ENCODE results near the gene FBXW5.

Gene FBXW5

DNA sequence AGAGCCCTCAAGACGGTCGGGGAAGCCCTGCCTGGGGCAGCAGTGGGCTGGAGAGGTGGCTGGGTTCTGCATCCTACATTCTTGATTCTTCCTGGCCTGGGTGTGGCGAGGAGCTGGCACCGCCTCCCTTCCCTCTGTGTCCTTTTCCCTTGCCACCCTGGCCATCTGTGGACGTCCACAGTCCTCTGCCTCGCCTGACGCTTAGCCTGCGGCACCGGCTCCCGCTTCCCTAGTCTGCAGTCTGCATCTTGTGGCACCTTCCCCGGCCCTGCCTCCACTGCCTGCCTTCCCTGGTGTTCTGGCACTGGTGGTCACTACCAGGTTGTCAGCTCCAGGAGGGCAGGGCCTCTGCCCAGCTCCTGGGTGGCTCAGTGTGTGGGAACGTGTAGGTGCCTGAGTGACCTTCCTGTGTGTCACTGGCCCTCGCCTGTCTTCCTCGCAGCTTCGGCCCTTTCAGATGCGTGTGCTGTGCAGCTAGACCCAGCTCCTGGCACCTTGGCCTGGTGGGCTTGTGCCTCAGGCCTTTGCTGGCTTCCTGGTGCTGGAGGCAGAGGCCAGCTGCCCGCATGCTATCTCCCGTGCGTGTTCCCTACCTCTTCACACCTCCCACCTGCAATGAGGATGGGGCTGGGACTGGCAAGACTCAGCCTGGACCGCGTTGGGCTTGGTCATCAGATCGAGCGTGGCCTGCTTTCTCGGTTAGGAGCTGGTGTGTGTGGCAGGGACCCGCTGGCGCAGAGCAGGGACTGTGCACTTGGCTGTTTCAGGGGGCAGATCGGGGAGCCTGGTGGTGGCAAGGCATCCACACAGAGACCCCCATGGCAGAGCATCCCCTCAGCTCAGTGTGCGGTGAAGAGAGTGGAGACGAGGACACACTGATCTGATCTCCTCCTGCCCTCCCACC lies 37.3 kb downstream of the FBXW5 start:
- no peak for DNase-seq (ENCODE audit: low spot score)

- DNase-seq (ENCODE audit: low spot score): no peak
Observed at GRCh38 chr9:136906266-136906665, 38.3 kb downstream of the FBXW5 start.

DNA sequence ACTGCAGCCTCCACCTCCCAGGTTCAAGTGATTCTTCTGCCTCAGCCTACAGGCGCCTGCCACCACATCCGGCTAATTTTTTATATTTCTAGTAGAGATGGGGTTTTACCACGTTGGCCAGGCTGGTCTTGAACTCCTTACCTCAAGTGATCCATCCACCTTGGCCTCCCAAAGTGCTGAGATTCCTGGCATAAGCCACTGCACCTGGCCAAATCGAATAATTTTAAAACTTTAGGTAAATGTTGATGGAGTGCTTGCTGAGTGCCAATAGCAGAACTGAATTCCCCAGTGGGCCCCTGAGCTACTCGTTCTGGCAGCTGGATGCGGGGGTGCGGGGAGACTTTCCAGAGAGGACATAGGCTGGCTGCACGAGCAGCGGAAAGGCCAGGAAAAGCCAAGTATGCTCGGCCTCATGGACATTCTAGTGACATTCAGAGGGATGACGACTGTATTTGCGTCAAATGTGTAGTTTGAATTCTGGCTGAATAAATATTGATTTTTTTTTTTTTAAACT lies 41.4 kb downstream of the FBXW5 start:
- peak; percentile 28 for DNase-seq (ENCODE audit: low spot score)

DNA sequence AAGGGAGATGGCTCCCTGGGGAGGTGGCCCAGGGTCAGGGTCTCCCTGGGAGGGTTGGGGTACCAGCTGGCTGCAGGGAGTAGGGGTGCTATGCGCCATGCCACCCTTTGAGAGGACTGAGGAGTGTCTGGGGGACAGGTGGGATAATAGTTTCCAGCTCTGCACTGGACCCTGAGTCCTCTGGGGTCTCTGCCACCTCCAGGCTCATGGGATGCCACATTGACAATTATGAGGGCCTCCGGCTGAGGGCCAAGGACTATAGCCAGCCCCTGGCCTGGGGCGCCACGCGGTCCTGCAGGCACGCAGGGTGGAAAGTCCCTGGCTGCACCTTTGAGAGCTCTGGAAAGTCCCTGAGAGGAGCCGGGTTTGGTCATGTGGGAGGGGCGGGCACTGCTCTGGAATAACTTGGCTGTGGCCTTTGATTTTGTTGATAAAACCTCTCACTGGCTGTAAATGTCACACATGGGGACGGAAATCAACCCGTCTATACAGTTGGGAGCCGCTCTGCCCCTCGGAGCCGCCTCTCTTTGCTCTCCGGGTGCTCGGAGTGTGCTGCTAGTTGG lies 42.2 kb downstream of the FBXW5 start:
- DNase-seq (ENCODE audit: low spot score): peak; percentile 78

GRCh38 chr9:136901516-136902258 lies 42.9 kb downstream of the FBXW5 start:
- DNase-seq (ENCODE audit: low spot score): peak; percentile 62

- DNase-seq (ENCODE audit: low spot score): no peak
Observed at GRCh38 chr9:136900988-136901515, 43.5 kb downstream of the FBXW5 start.

DNA sequence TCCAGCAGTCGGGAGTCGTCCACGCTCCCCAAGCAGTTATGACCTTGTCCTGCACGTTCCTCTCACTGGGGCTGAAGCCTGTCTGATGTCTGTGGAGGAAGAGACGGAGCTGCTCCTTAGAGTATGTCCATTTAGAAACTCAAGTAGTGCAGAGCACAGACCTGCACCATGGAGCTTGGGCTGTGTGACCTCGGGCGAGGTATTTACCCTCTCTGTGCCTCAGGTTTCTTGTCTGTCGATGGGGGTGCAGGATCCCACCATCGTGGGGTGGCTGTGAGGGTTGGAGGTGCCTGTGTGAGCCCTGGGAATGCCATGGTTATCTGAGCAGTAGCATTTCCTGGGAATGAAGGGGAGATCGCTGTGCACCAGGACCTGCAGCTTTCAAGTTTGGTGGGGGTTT lies 44.0 kb downstream of the FBXW5 start:
- DNase-seq (ENCODE audit: low spot score): no peak

- DNase-seq (ENCODE audit: low spot score): no peak
Observed at GRCh38 chr9:136899196-136899595, 45.3 kb downstream of the FBXW5 start.

GRCh38 chr9:136898483-136899100 lies 45.9 kb downstream of the FBXW5 start:
- no peak for DNase-seq (ENCODE audit: low spot score)

DNA sequence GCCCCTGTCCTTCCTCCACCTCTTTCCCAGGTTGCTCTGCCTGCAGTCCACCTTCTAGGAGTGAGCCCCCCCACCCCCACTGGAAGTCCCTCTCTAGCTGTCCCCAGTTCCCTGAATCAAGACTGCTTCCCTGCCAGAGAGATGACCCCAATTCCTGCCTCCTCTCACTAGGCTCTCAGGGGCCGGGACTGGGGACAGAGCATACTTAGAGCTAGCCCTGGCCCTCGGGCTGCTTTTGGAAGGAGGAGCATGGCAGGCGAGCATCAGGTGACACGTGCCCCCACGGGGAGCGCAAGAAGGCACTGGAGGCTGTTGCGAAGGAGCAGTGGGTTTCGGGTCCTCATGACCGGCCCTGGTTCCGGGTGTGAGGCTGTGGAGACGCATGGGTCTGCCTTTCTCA lies 48.5 kb downstream of the FBXW5 start:
- no peak for DNase-seq (ENCODE audit: low spot score)

- DNase-seq (ENCODE audit: low spot score): no peak
Observed at GRCh38 chr9:136890661-136891060, 53.9 kb downstream of the FBXW5 start.
